CD4-positive, alpha-beta T cell treated with Interleukin-6 at 100 ng/mL for 8 hours (primary cell): ENCODE results near the gene DSCAML1.

Experiments
- DNase-seq: peaks from one replicate; pipeline ENCODE4 v3.0.0-alpha.2; 2020; ENCODE audit warnings: mixed read lengths, low spot score

DSCAML1 gene

GRCh38 chr11:117521974-117522373 lies 275.0 kb downstream of the DSCAML1 start:
- no peak for DNase-seq

- DNase-seq = no peak
Measured at GRCh38 chr11:117520966-117521365, 276.1 kb downstream of the DSCAML1 start.

- no peak for DNase-seq
Measured at GRCh38 chr11:117520201-117520600, 276.8 kb downstream of the DSCAML1 start.

GRCh38 chr11:117519590-117519989 lies 277.4 kb downstream of the DSCAML1 start:
- DNase-seq = no peak

GRCh38 chr11:117519170-117519569 lies 277.8 kb downstream of the DSCAML1 start:
- DNase-seq = no peak

GRCh38 chr11:117518455-117518854 lies 278.6 kb downstream of the DSCAML1 start:
- no peak for DNase-seq

- no peak for DNase-seq
Measured at GRCh38 chr11:117517097-117517496, 279.9 kb downstream of the DSCAML1 start.

GRCh38 chr11:117515892-117516787 lies 280.9 kb downstream of the DSCAML1 start:
- DNase-seq = no peak

GRCh38 chr11:117514256-117514655 lies 282.8 kb downstream of the DSCAML1 start:
- no peak for DNase-seq

GRCh38 chr11:117513666-117514065 lies 283.4 kb downstream of the DSCAML1 start:
- no peak for DNase-seq

GRCh38 chr11:117511931-117512539 lies 285.0 kb downstream of the DSCAML1 start:
- no peak for DNase-seq

- DNase-seq = no peak
Measured at GRCh38 chr11:117511483-117511930, 285.5 kb downstream of the DSCAML1 start.

GRCh38 chr11:117510646-117511045 lies 286.4 kb downstream of the DSCAML1 start:
- no peak for DNase-seq

GRCh38 chr11:117509543-117509942 lies 287.5 kb downstream of the DSCAML1 start:
- DNase-seq = no peak

- no peak for DNase-seq
Measured at GRCh38 chr11:117506971-117507370, 290.0 kb downstream of the DSCAML1 start.

- DNase-seq = no peak
Measured at GRCh38 chr11:117505285-117505970, 291.6 kb downstream of the DSCAML1 start.

- no peak for DNase-seq
Measured at GRCh38 chr11:117502779-117503100, 294.3 kb downstream of the DSCAML1 start.

- no peak for DNase-seq
Measured at GRCh38 chr11:117502015-117502778, 294.8 kb downstream of the DSCAML1 start.

GRCh38 chr11:117501237-117501898 lies 295.6 kb downstream of the DSCAML1 start:
- no peak for DNase-seq

- no peak for DNase-seq
Measured at GRCh38 chr11:117498791-117499190, 298.2 kb downstream of the DSCAML1 start.

- no peak for DNase-seq
Measured at GRCh38 chr11:117497206-117497951, 299.6 kb downstream of the DSCAML1 start.
